Measurements from ENCODE around the gene TBPL1.

TBPL1 gene

GRCh38 chr6:133983099-133983939 is 30.3 kb downstream of the TBPL1 start:
- H3K9ac ChIP-seq (ENCODE audit: low read length): no peak overlapping the region
- peaks cover 3% of the 10 kb centered on the region for H3K4me1 ChIP-seq (ENCODE audit: control insufficient read depth, low read depth, low read length)
- H3K4me3 ChIP-seq (ENCODE audit: low read length): no peak overlapping the region
- no peak overlapping the region for H3K27ac ChIP-seq (ENCODE audit: low read length)
- no peaks in the 10 kb centered on the region for H3K9me3 ChIP-seq (ENCODE audit: control insufficient read depth, low read depth, low read length)
- peaks cover 31% of the 10 kb centered on the region for H3K36me3 ChIP-seq (ENCODE audit: control insufficient read depth, low read depth, low read length)
- no peaks in the 10 kb centered on the region for H3K27me3 ChIP-seq (ENCODE audit: control insufficient read depth, insufficient read depth, low read length)

GRCh38 chr6:133985970-133986369 is 32.9 kb downstream of the TBPL1 start:
- Histone ChIP-seq H3K9me3 (ENCODE audit: control insufficient read depth, low read depth, low read length) (no peaks in the 10 kb centered on the region), H3K4me3 (ENCODE audit: low read length) (no peak overlapping the region), H3K27me3 (ENCODE audit: control insufficient read depth, insufficient read depth, low read length) (no peaks in the 10 kb centered on the region), H3K27ac (ENCODE audit: low read length) (no peak overlapping the region), H3K4me1 (ENCODE audit: control insufficient read depth, low read depth, low read length) (peaks cover 17% of the 10 kb centered on the region), H3K9ac (ENCODE audit: low read length) (no peak overlapping the region), H3K36me3 (ENCODE audit: control insufficient read depth, low read depth, low read length) (peaks cover 35% of the 10 kb centered on the region)

GRCh38 chr6:133986942-133987341 is 33.9 kb downstream of the TBPL1 start:
- H3K36me3 ChIP-seq (ENCODE audit: control insufficient read depth, low read depth, low read length): peaks cover 33% of the 10 kb centered on the region
- H3K4me1 ChIP-seq (ENCODE audit: control insufficient read depth, low read depth, low read length): peaks cover 22% of the 10 kb centered on the region
- H3K9me3 ChIP-seq (ENCODE audit: control insufficient read depth, low read depth, low read length): no peaks in the 10 kb centered on the region
- H3K4me3 ChIP-seq (ENCODE audit: low read length): no peak overlapping the region
- no peaks in the 10 kb centered on the region for H3K27me3 ChIP-seq (ENCODE audit: control insufficient read depth, insufficient read depth, low read length)
- no peak overlapping the region for H3K9ac ChIP-seq (ENCODE audit: low read length)
- no peak overlapping the region for H3K27ac ChIP-seq (ENCODE audit: low read length)

- no peaks in the 10 kb centered on the region for H3K9me3 ChIP-seq (ENCODE audit: control insufficient read depth, low read depth, low read length)
- no peak overlapping the region for H3K9ac ChIP-seq (ENCODE audit: low read length)
- peaks cover 24% of the 10 kb centered on the region for H3K36me3 ChIP-seq (ENCODE audit: control insufficient read depth, low read depth, low read length)
- H3K27me3 ChIP-seq (ENCODE audit: control insufficient read depth, insufficient read depth, low read length): no peaks in the 10 kb centered on the region
- H3K4me1 ChIP-seq (ENCODE audit: control insufficient read depth, low read depth, low read length): peaks cover 19% of the 10 kb centered on the region
- H3K27ac ChIP-seq (ENCODE audit: low read length): no peak overlapping the region
- no peak overlapping the region for H3K4me3 ChIP-seq (ENCODE audit: low read length)
Measured at GRCh38 chr6:133989525-133989924, 36.5 kb downstream of the TBPL1 start.

- H3K27me3 ChIP-seq (ENCODE audit: control insufficient read depth, insufficient read depth, low read length): no peaks in the 10 kb centered on the region
- peaks cover 19% of the 10 kb centered on the region for H3K36me3 ChIP-seq (ENCODE audit: control insufficient read depth, low read depth, low read length)
- H3K4me1 ChIP-seq (ENCODE audit: control insufficient read depth, low read depth, low read length): peaks cover 19% of the 10 kb centered on the region
- H3K9me3 ChIP-seq (ENCODE audit: control insufficient read depth, low read depth, low read length): no peaks in the 10 kb centered on the region
- H3K9ac ChIP-seq (ENCODE audit: low read length): no peak overlapping the region
- H3K4me3 ChIP-seq (ENCODE audit: low read length): no peak overlapping the region
- no peak overlapping the region for H3K27ac ChIP-seq (ENCODE audit: low read length)
Measured at GRCh38 chr6:133990321-133990720, 37.3 kb downstream of the TBPL1 start.

- Histone ChIP-seq H3K9ac (ENCODE audit: low read length) (no peak overlapping the region), H3K36me3 (ENCODE audit: control insufficient read depth, low read depth, low read length) (peaks cover 15% of the 10 kb centered on the region), H3K27ac (ENCODE audit: low read length) (no peak overlapping the region), H3K9me3 (ENCODE audit: control insufficient read depth, low read depth, low read length) (no peaks in the 10 kb centered on the region), H3K27me3 (ENCODE audit: control insufficient read depth, insufficient read depth, low read length) (no peaks in the 10 kb centered on the region), H3K4me1 (ENCODE audit: control insufficient read depth, low read depth, low read length) (peaks cover 19% of the 10 kb centered on the region), H3K4me3 (ENCODE audit: low read length) (no peak overlapping the region)
Measured at GRCh38 chr6:133991096-133991593, 38.1 kb downstream of the TBPL1 start.

GRCh38 chr6:133992992-133993680 is 40.1 kb downstream of the TBPL1 start:
- Histone ChIP-seq H3K27ac (ENCODE audit: low read length) (no peak overlapping the region), H3K4me3 (ENCODE audit: low read length) (no peak overlapping the region), H3K27me3 (ENCODE audit: control insufficient read depth, insufficient read depth, low read length) (no peaks in the 10 kb centered on the region), H3K36me3 (ENCODE audit: control insufficient read depth, low read depth, low read length) (peaks cover 6% of the 10 kb centered on the region), H3K9ac (ENCODE audit: low read length) (no peak overlapping the region), H3K4me1 (ENCODE audit: control insufficient read depth, low read depth, low read length) (peaks cover 25% of the 10 kb centered on the region), H3K9me3 (ENCODE audit: control insufficient read depth, low read depth, low read length) (no peaks in the 10 kb centered on the region)

GRCh38 chr6:133995296-133995695 is 42.3 kb downstream of the TBPL1 start:
- no peaks in the 10 kb centered on the region for H3K27me3 ChIP-seq (ENCODE audit: control insufficient read depth, insufficient read depth, low read length)
- H3K4me3 ChIP-seq (ENCODE audit: low read length): no peak overlapping the region
- H3K4me1 ChIP-seq (ENCODE audit: control insufficient read depth, low read depth, low read length): peaks cover 16% of the 10 kb centered on the region
- no peaks in the 10 kb centered on the region for H3K9me3 ChIP-seq (ENCODE audit: control insufficient read depth, low read depth, low read length)
- H3K9ac ChIP-seq (ENCODE audit: low read length): no peak overlapping the region
- H3K36me3 ChIP-seq (ENCODE audit: control insufficient read depth, low read depth, low read length): no peaks in the 10 kb centered on the region
- H3K27ac ChIP-seq (ENCODE audit: low read length): no peak overlapping the region

GRCh38 chr6:133995758-133996157 is 42.7 kb downstream of the TBPL1 start:
- no peak overlapping the region for H3K9ac ChIP-seq (ENCODE audit: low read length)
- H3K9me3 ChIP-seq (ENCODE audit: control insufficient read depth, low read depth, low read length): no peaks in the 10 kb centered on the region
- no peaks in the 10 kb centered on the region for H3K36me3 ChIP-seq (ENCODE audit: control insufficient read depth, low read depth, low read length)
- H3K4me3 ChIP-seq (ENCODE audit: low read length): no peak overlapping the region
- no peaks in the 10 kb centered on the region for H3K27me3 ChIP-seq (ENCODE audit: control insufficient read depth, insufficient read depth, low read length)
- H3K4me1 ChIP-seq (ENCODE audit: control insufficient read depth, low read depth, low read length): peaks cover 16% of the 10 kb centered on the region
- no peak overlapping the region for H3K27ac ChIP-seq (ENCODE audit: low read length)

GRCh38 chr6:133997267-133997666 is 44.2 kb downstream of the TBPL1 start:
- H3K9ac ChIP-seq (ENCODE audit: low read length): no peak overlapping the region
- H3K27ac ChIP-seq (ENCODE audit: low read length): no peak overlapping the region
- H3K4me1 ChIP-seq (ENCODE audit: control insufficient read depth, low read depth, low read length): peaks cover 11% of the 10 kb centered on the region
- no peaks in the 10 kb centered on the region for H3K9me3 ChIP-seq (ENCODE audit: control insufficient read depth, low read depth, low read length)
- H3K4me3 ChIP-seq (ENCODE audit: low read length): no peak overlapping the region
- H3K27me3 ChIP-seq (ENCODE audit: control insufficient read depth, insufficient read depth, low read length): no peaks in the 10 kb centered on the region
- no peaks in the 10 kb centered on the region for H3K36me3 ChIP-seq (ENCODE audit: control insufficient read depth, low read depth, low read length)

GRCh38 chr6:133999305-133999704 is 46.3 kb downstream of the TBPL1 start:
- Histone ChIP-seq H3K9me3 (ENCODE audit: control insufficient read depth, low read depth, low read length) (no peaks in the 10 kb centered on the region), H3K27ac (ENCODE audit: low read length) (no peak overlapping the region), H3K9ac (ENCODE audit: low read length) (no peak overlapping the region), H3K4me1 (ENCODE audit: control insufficient read depth, low read depth, low read length) (peaks cover 11% of the 10 kb centered on the region), H3K36me3 (ENCODE audit: control insufficient read depth, low read depth, low read length) (no peaks in the 10 kb centered on the region), H3K27me3 (ENCODE audit: control insufficient read depth, insufficient read depth, low read length) (no peaks in the 10 kb centered on the region), H3K4me3 (ENCODE audit: low read length) (no peak overlapping the region)
